HT1080 (cell line): Measurements from ENCODE around the gene MMAB. TPM values are rescaled to one million over a fixed set of nuclear protein-coding genes. Genes with fewer than 3 reads are reported as not detected.

Experiments
- DNase-seq: peaks from one replicate; pipeline ENCODE4 v3.0.0-alpha.2; 2015; ENCODE audit warnings: low read depth
- total RNA-seq: library from RNA; depleted of rRNA; stranded (reverse); fragments of >200 nt; shearing (Covaris generic); gene quantifications from 2 replicates; pipeline ENCODE4 v1.2.3, GENCODE V29; 2014; rRNA removed

MMAB gene
- total RNA-seq, 1 experiment from 2014 or later, result 47.7 TPM

DNA sequence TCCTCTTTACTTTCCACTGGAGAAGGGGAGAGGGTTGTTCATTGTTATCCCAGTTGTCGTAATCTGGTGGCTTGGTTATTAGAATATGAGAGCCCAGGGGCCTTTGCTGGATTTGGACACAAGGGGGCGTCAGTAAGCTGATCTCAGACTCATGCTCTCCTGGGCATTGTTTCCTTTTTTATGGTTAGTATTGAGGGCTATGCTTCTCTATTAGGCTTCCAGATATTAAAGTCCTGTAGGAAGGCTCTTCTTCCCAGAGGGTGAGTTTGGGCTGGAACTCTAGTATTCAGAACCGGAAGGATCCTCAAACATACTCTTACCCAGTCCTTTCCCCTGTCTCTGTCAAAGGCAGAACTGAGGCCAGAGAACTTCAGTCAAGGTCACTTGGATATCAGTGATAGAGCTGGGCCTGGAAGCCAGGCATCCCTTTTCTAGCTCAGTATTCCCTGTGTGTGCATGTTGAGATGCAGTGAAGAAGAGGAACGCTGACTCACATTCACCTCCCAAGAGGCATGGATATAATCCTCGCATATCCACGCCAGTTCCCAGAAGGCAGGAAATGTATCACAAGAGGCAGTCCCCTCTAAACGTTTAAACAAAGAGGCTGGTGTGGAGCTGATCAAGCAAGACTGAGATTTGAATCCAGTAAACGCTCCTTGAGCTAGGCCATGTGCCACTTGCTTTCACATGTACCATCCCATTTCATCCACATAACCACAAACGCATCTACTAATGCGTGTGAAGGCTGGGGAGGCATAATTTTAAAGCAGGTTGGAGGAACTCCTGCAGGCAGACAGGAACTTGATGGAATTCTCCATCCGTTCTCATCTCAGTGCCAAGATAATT lies 54.3 kb downstream of the MMAB start:
- peak; percentile 89 for DNase-seq

GRCh38 chr12:109517619-109518018 lies 55.7 kb downstream of the MMAB start:
- no peak for DNase-seq

GRCh38 chr12:109513977-109514376 lies 59.3 kb downstream of the MMAB start:
- no peak for DNase-seq

DNA sequence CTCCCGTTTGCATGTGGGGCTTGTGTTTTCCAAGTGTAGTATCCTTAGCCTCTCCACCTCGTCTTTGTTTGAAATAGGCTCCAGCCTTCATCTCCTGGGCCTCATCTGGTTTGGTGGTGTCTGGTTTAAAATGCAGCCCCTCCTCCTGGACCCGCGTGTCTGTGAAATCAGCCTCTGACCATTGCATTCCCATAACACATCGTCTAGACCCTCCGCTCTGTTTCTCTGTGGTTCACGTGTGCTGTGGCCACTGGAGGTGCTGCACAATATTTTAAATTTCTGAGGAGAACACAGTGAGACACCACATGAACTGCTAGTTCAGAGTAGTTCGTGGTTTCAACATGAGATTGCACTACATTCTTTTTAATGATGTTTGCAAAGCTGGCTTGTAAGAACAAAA lies 60.3 kb downstream of the MMAB start:
- DNase-seq, result no peak

DNA sequence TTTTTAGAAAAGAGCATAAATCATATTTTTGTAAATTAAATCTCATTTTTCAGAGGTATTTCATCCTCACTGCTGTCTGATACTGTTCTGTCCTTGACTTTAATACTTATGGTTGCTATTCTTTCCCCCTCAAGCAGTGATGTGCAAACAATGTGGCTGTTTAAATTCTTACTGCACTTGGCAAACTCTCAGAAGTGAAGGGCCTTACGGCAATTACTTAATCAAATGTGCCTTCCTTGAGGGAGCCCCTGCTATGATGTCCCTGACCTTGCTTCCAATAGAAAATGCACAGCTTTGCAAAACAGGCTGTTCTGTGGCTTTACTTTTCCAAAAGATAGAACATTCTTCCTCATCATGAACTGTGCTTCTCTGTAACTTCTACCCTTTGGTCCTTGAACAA lies 60.7 kb downstream of the MMAB start:
- DNase-seq, result no peak

- DNase-seq, result no peak
These were observed 63.1 kb downstream of the MMAB start for GRCh38 chr12:109510196-109510595.

DNA sequence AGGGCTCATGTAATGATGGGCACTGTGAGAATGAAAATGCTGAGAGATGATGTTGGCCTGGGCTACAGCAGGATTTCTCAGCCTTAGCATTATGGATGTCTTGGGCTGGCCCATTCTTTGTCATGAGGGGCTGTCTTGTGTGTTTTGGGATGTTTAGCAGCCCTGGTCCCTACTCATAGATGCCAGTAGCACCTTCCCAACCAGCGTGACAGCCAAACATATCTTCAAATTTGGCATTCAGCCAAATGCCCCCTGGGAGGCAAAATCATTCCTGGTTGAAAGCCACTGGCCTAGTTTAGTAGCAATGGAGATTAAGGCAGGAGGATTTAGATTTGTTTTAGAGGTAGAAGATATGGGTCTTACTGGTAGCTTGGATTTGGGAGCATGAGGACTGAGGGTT lies 69.2 kb downstream of the MMAB start:
- no peak for DNase-seq

Other genes with a start within 250 kb of the MMAB start
- not detected in 2 replicates for gene MYO1H, start 225.6 kb downstream of the MMAB start, total RNA-seq
- gene KCTD10, start 96.2 kb downstream of the MMAB start, total RNA-seq, result 44.6 and 56.3 TPM in 2 replicates
- 31.0 and 32.2 TPM in 2 replicates for gene UBE3B, start 95.9 kb downstream of the MMAB start, total RNA-seq
- gene MVK, start 290 bp upstream of the MMAB start, total RNA-seq, result 52.5 and 62.2 TPM in 2 replicates
- gene FAM222A, start 140.3 kb upstream of the MMAB start, total RNA-seq, result 1.9 TPM in 2 replicates